Measurements from ENCODE around the gene FAM32A. TPM values are rescaled to one million over a fixed set of nuclear protein-coding genes. Genes with fewer than 3 reads are reported as not detected.
"Not testable (repeated sequence)": the region's sequence is repeated elsewhere in the genome, so short reads cannot be mapped to it uniquely, and the experiment has no call there.

FAM32A gene
- polyA plus RNA-seq, 5 donors = 97.1 to 118 (median 108) TPM

- no peak for DNase-seq
These were observed 24.7 kb upstream of the FAM32A start for GRCh38 chr19:16160445-16160942.

- no peak for DNase-seq
These were observed 24.2 kb upstream of the FAM32A start for GRCh38 chr19:16160943-16161560.

- no peak for DNase-seq
These were observed 23.4 kb upstream of the FAM32A start for GRCh38 chr19:16161840-16162239.

- DNase-seq = no peak
These were observed 20.9 kb upstream of the FAM32A start for GRCh38 chr19:16164222-16164890.

- no peak for DNase-seq
These were observed 18.8 kb upstream of the FAM32A start for GRCh38 chr19:16166417-16166816.

- no peak for DNase-seq
These were observed 18.2 kb upstream of the FAM32A start for GRCh38 chr19:16167055-16167454.

GRCh38 chr19:16168465-16169081 lies 16.6 kb upstream of the FAM32A start:
- DNase-seq = no peak

- DNase-seq = no peak
These were observed 15.1 kb upstream of the FAM32A start for GRCh38 chr19:16170134-16170533.

- no peak for DNase-seq
These were observed 9.3 kb upstream of the FAM32A start for GRCh38 chr19:16175954-16176353.

GRCh38 chr19:16178866-16179265 lies 6.3 kb upstream of the FAM32A start:
- not testable (repeated sequence) for DNase-seq

- DNase-seq = no peak
These were observed 4.6 kb upstream of the FAM32A start for GRCh38 chr19:16180611-16181010.

GRCh38 chr19:16184665-16185122 lies 516 bp upstream of the FAM32A start:
- no peak for DNase-seq

GRCh38 chr19:16185768-16186123 lies 536 bp downstream of the FAM32A start:
- peak in 1 of 2 donors; percentile 9 for DNase-seq

- DNase-seq = no peak
These were observed 3.3 kb downstream of the FAM32A start for GRCh38 chr19:16188521-16188920.

GRCh38 chr19:16190198-16190597 lies 5.0 kb downstream of the FAM32A start:
- no peak for DNase-seq

- no peak for DNase-seq
These were observed 5.5 kb downstream of the FAM32A start for GRCh38 chr19:16190736-16191135.

- no peak for DNase-seq
These were observed 6.2 kb downstream of the FAM32A start for GRCh38 chr19:16191216-16191908.

- no peak for DNase-seq
These were observed 8.3 kb downstream of the FAM32A start for GRCh38 chr19:16193466-16193865.

- DNase-seq = no peak
These were observed 12.0 kb downstream of the FAM32A start for GRCh38 chr19:16197188-16197621.

- peak; percentile 96 for DNase-seq
These were observed 12.6 kb downstream of the FAM32A start, which contains the start of gene AP1M1 for GRCh38 chr19:16197622-16198369. Gene AP1M1, plus strand, starts transcription at chr19:16197911. Its CDS starts 116 bp downstream, at chr19:16198027.

GRCh38 chr19:16198370-16198651 lies 13.1 kb downstream of the FAM32A start:
- DNase-seq = no peak
